Adrenal gland (tissue), 12 donors: ENCODE results near the gene SFI1. TPM values are rescaled to one million over a fixed set of nuclear protein-coding genes. Genes with fewer than 3 reads are reported as not detected.
A peak's percentile ranks its signal among the peaks of the same experiment; 100 is the strongest.

Source experiments
- DNase-seq, 7 donors: peaks; one replicate each; pipeline ENCODE4 v3.0.0-alpha.2; 2019 to 2020
- H3K27ac ChIP-seq, 5 donors: fragments of 200-600 bp; sonication (generic) in 4 of 5; 1 replicate in 3 of 5; 2 replicates in 2 of 5; pipeline versions ENCODE4 v1.5.1 to v1.8.0; 2016 to 2020; ENCODE audit warnings: mild to moderate bottlenecking in 1 of 5
- H3K27me3 ChIP-seq: fragments of 200-600 bp; 2 replicates; pipeline ENCODE4 v1.8.0; 2021
- H3K36me3 ChIP-seq, 2 donors: fragments of 200-600 bp; replicated peaks in 1 of 2; 1 replicate in 1 of 2; 2 replicates in 1 of 2; pipeline versions ENCODE4 v1.5.1 to v1.8.0; 2018 to 2022
- H3K4me1 ChIP-seq, 2 donors: fragments of 200-600 bp; replicated peaks in 1 of 2; 1 replicate in 1 of 2; 2 replicates in 1 of 2; pipeline versions ENCODE4 v1.5.1 to v1.8.0; 2018 to 2021
- H3K4me3 ChIP-seq, 4 donors: fragments of 200-600 bp; sonication (generic) in 3 of 4; one replicate each; pipeline ENCODE4 v1.5.1; 2016 to 2018
- H3K9me3 ChIP-seq, 3 donors: fragments of 200-600 bp; sonication (generic) in 1 of 3; replicated peaks in 1 of 3; 1 replicate in 2 of 3; 2 replicates in 1 of 3; pipeline versions ENCODE4 v1.5.1 to v1.8.0; 2016 to 2021
- POLR2A ChIP-seq, 2 donors: fragments of 450-650 bp; IDR thresholded peaks; one replicate each; pipeline ENCODE4 v1.6.1; 2017; ENCODE audit warnings: antibody characterized with exemption in 2 of 2, mild to moderate bottlenecking in 2 of 2, moderate library complexity in 1 of 2
- WGBS, 4 donors: extraction: QIAGEN DNeasy Blood & Tissue Kit in 2 of 4; methylation state at CpG; one replicate each; pipeline versions ENCODE4 v1.1.5 to v1.1.7; 2013 to 2017; 5-methylcytosine and 5-hydroxymethylcytosine counted together
- intact Hi-C, 2 donors: fragments of 100-400 bp; cut with DNase I; formaldehyde crosslinking; loops; one replicate each; pipeline versions ENCODE4 v1.14.1 to v1.15.0; 2022 to 2023
- polyA plus RNA-seq, 3 donors: library from polyadenylated mRNA; stranded (reverse); fragments of 200-250 nt in 2 of 3; fragments of 350-450 nt in 1 of 3; fragmentation: Illumina TruSeq in 1 of 3; extraction: RNeasy Lipid Tissue Mini Kit (QIAGEN cat#74804) in 1 of 3; gene quantifications; one replicate each; pipeline ENCODE4 v1.2.3, GENCODE V29; 2013 to 2014
- total RNA-seq, 9 donors: library from RNA; depleted of rRNA in 4 of 9; stranded (reverse); fragments of >200 nt in 4 of 9; fragments of 120-200 nt in 1 of 9; fragmentation: NEBNext Ultra II Directional in 1 of 9; extraction: Animal tissue kit (Norgen Biotek cat#: 25700) in 1 of 9; gene quantifications; one replicate each; pipeline versions ENCODE4 v1.1.0 to v1.2.4, GENCODE V29; 2013 to 2023
- TF ChIP-seq, protein P1 (sequence below), 6 experiments: fragments of 450-650 bp in 4 of 6; fragments of 200-600 bp in 2 of 6; sonication (generic) in 1 of 6; IDR thresholded peaks; 1 replicate in 5 of 6; 2 replicates in 1 of 6; pipeline versions ENCODE4 v1.5.1 to v1.8.0; 2016 to 2021; ENCODE audit warnings: antibody characterized with exemption in 6 of 6, mild to moderate bottlenecking in 2 of 6, moderate library complexity in 1 of 6
- donor health status: healthy with polysubstance abuse.
- donor health status: Bipolar disorder and iron deficiency.
- donor health status: DM: yes; HTN: yes; CAD: no.
- donor health status: DM: no; HTN: no; CAD: no.
- donor health status: DM: no; HTN: no; CAD: no.
- donor health status: DM: yes; HTN: yes; CAD: no.

The SFI1 gene
- total and polyA plus RNA-seq, 12 donors = 13.4 to 130 (median 33.1) TPM

DNA sequence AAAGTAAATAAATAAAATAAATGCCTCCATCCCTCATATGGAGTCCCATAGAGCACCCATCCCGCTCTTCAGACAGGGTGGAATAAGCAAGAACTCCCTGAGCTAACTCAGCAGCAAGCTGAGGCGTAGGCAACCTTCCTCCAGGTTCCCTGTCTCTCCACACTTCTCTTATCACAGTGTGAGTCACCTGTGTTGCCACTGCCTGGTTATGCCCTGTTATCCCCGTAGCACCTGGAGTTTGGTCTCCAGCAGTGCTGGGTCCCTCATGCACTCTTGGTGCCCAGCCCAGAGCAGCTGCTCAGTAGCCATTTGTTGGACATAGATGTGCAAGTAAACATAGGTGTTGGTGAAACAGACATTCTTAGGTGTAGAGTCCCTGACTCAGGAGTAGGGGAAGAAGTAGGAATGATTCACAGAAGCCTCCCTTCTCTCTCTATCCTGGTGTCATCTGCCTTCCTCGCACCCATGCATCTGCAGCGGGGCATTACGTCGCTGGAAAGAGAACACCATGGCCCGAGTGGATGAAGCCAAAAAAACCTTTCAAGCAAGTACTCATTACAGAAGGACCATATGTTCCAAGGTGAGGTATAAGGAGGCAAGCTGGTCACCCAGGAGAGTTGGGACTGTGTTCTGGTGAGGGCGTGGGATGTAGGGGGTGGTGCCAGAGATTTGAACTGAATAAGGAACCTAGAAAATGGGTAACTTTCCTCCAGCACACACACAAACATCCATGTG, 109.7 kb downstream of the SFI1 start:
- DNase-seq = peak in 1 of 7 donors; percentile 43
- TF ChIP-seq, protein P1, sequence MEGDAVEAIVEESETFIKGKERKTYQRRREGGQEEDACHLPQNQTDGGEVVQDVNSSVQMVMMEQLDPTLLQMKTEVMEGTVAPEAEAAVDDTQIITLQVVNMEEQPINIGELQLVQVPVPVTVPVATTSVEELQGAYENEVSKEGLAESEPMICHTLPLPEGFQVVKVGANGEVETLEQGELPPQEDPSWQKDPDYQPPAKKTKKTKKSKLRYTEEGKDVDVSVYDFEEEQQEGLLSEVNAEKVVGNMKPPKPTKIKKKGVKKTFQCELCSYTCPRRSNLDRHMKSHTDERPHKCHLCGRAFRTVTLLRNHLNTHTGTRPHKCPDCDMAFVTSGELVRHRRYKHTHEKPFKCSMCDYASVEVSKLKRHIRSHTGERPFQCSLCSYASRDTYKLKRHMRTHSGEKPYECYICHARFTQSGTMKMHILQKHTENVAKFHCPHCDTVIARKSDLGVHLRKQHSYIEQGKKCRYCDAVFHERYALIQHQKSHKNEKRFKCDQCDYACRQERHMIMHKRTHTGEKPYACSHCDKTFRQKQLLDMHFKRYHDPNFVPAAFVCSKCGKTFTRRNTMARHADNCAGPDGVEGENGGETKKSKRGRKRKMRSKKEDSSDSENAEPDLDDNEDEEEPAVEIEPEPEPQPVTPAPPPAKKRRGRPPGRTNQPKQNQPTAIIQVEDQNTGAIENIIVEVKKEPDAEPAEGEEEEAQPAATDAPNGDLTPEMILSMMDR (IDR thresholded peaks at IDR 0.05) = no peak
- TF ChIP-seq POLR2A (IDR thresholded peaks at IDR 0.05) = no peak
- peaks cover 0 to 6% of the 10 kb centered on the region in 2 donors for H3K36me3 ChIP-seq
- no peak overlapping the region for H3K27ac ChIP-seq
- H3K4me3 ChIP-seq = no peak overlapping the region
- H3K4me1 ChIP-seq = peaks cover 0 to 8% of the 10 kb centered on the region in 2 donors
- no peaks in the 10 kb centered on the region for H3K9me3 ChIP-seq
- WGBS, 4 donors = 94 to 97% (median 95%) methylated on average over 9 of the region's 9 CpGs
- intact Hi-C loops = no loop called here
- H3K27me3 ChIP-seq = no peaks in the 10 kb centered on the region

DNA sequence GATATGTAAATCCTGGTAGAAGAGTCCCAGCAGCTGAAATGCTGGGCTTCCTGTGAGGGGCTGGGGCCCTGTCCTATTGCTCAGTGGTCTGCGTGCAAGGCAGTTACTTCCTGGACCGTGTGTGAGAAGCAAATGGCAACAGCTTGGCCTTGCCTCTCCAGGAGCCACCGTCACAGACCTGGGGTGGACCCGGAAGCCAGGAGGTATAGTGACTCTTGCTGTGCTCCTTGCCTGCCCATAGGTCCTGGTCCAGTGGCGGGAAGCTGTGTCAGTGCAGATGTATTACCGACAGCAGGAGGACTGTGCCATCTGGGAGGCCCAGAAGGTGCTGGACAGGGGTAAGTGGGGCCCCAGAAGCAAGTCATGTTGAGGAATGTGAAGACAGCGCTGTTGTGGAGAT, 111.4 kb downstream of the SFI1 start:
- peak in 1 of 7 donors; percentile 50 for DNase-seq
- intact Hi-C loops = no loop called here
- Histone ChIP-seq H3K4me1 (peaks cover 0 to 10% of the 10 kb centered on the region in 2 donors), H3K4me3 (no peak overlapping the region), H3K36me3 (peaks cover 0 to 4% of the 10 kb centered on the region in 2 donors), H3K9me3 (no peaks in the 10 kb centered on the region), H3K27ac (no peak overlapping the region), H3K27me3 (no peaks in the 10 kb centered on the region)
- 94 to 96% (median 94%) methylated on average over 7 of the region's 7 CpGs for whole genome bisulfite sequencing, 4 donors
- TF ChIP-seq, protein P1 (IDR thresholded peaks at IDR 0.05) = no peak
- TF ChIP-seq POLR2A (IDR thresholded peaks at IDR 0.05) = no peak

DNA sequence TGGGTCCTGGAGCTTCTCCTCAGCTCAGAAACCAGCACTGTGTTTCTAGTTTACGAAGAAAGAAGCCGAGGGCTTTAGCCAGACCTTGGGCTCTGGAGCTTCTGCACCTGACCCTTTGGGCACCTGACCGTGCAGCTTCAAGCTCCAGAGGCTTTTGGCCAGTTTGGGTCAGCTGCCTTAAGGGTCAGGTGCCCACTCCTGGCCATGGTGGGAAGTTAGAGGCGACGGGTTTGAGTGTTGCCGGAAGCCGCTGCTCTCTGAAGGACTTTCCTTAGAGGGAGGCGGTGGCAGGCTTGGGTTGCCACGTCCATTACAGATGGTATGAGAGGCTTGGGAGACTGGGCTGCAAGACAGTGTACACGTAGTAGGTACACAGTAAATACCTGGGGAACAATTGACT, 113.4 kb downstream of the SFI1 start:
- H3K27me3 ChIP-seq = no peaks in the 10 kb centered on the region
- H3K36me3 ChIP-seq = no peaks in the 10 kb centered on the region
- peak in 1 of 7 donors; percentile 42 for DNase-seq
- peaks cover 0 to 12% of the 10 kb centered on the region in 2 donors for H3K4me1 ChIP-seq
- H3K4me3 ChIP-seq = no peak overlapping the region
- intact Hi-C loops = no loop called here
- H3K9me3 ChIP-seq = no peaks in the 10 kb centered on the region
- WGBS, 4 donors = 87 to 96% (median 93%) methylated on average over 7 to 10 of the region's 10 CpGs
- no peak overlapping the region for H3K27ac ChIP-seq
- no peak for TF ChIP-seq POLR2A (IDR thresholded peaks at IDR 0.05)
- TF ChIP-seq, protein P1 (IDR thresholded peaks at IDR 0.05) = no peak

DNA sequence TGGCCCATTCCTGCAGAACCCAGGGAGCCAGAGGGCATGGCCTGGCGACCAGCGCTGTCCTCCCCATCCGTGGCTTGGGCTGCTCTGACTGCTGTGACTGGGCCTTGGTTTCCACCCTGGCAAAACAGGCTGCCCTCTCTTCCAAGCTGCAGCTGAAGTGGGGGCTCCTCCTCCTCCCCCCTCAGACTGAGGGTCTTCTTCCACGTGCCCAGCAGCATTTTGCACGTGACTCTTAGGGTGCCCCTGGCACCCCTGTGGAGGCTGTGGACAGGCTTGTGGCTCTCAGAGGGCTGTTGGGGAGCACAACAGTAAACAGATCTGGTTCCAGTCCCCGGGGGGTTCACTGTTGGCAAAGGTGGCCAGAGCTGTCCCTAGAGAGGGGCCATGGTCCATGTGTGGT, 114.3 kb downstream of the SFI1 start:
- Histone ChIP-seq H3K27me3 (no peaks in the 10 kb centered on the region), H3K9me3 (no peaks in the 10 kb centered on the region), H3K27ac (peak overlapping the region in 1 of 5 donors; percentile 65), H3K4me3 (no peak overlapping the region), H3K36me3 (no peaks in the 10 kb centered on the region), H3K4me1 (peaks cover 0 to 19% of the 10 kb centered on the region in 2 donors)
- intact Hi-C loops = no loop called here
- TF ChIP-seq, protein P1 (IDR thresholded peaks at IDR 0.05) = no peak
- TF ChIP-seq POLR2A (IDR thresholded peaks at IDR 0.05) = no peak
- 85 to 96% (median 88%) methylated on average over 3 to 6 of the region's 6 CpGs for WGBS, 4 donors
- peak in 1 of 7 donors; percentile 9 for DNase-seq
